Dendritic cell treated with granulocyte-macrophage colony-stimulating factor and Interleukin-4, amounts not matched to agents 40 ng/mL and 50 ng/mL, for 4 days (primary cell): Measurements from ENCODE around the gene TTC8.
"Not testable (repeated sequence)": the region's sequence is repeated elsewhere in the genome, so short reads cannot be mapped to it uniquely, and the experiment has no call there.

ENCODE experiments used
- H3K27ac Mint-ChIP-seq: one replicate; pipeline ENCODE4 v1.8.0; 2022; ENCODE audit warnings: mild to moderate bottlenecking, mixed read lengths
- H3K27me3 Mint-ChIP-seq: one replicate; pipeline ENCODE4 v1.8.0; 2022; ENCODE audit warnings: mild to moderate bottlenecking, mixed read lengths
- H3K36me3 Mint-ChIP-seq: one replicate; pipeline ENCODE4 v1.8.0; 2022; ENCODE audit warnings: low read depth, mixed read lengths
- H3K4me1 Mint-ChIP-seq: one replicate; pipeline ENCODE4 v1.8.0; 2022; ENCODE audit warnings: low read depth, mixed read lengths
- H3K4me3 Mint-ChIP-seq: one replicate; pipeline ENCODE4 v1.8.0; 2022; ENCODE audit warnings: mild to moderate bottlenecking, moderate library complexity, mixed read lengths
- H3K9me3 Mint-ChIP-seq: one replicate; pipeline ENCODE4 v1.8.0; 2022; ENCODE audit warnings: mixed read lengths
- intact Hi-C: fragments of 100-400 bp; cut with micrococcal nuclease; formaldehyde crosslinking; loops from one replicate; pipeline ENCODE4 v1.15.0; 2022

TTC8 gene

DNA sequence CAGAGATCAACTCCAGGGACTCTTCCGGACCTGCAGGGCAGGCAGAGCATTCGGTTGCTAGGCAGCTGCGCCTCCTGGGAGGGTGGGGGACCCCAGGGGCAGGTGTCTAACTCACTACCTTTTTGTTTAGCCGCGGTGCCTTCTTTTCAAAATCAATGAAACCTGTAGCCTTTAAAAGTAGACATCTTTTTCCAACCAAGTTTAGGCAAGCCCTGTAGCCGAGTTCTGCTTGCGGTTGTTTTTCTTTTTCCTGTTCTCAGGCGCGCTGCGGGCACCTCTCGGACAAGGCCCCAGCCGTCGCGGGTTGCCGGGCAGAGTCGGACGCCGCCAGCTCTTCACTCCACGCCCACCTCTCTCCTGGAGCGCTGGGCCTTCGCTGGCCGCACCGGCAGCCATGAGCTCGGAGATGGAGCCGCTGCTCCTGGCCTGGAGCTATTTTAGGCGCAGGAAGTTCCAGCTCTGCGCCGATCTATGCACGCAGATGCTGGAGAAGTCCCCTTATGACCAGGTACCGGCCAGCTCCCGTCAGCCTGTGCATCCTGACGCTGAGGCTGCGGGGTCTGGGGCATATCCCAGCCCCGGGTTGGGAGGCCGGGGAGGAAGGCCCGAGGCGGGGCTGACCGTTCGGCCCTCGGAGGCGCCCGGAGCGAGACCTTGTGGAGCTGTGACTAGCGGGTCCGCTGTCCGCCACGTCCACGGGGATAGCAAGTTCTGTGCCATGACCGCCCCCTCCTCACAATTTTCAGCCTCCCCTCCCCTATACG lies at the start of gene TTC8:
TSS of gene TTC8 (plus strand) at position 338 of the 764 bp plus-strand sequence. CDS start at position 395, 57 bp downstream.
- peaks cover 6% of the 10 kb centered on the region for H3K36me3 Mint-ChIP-seq
- peak within 1 kb of the TSS; percentile 99 for H3K27ac Mint-ChIP-seq
- peaks cover 20% of the 10 kb centered on the region for H3K4me1 Mint-ChIP-seq
- H3K27me3 Mint-ChIP-seq, result peaks cover 3% of the 10 kb centered on the region
- H3K9me3 Mint-ChIP-seq, result no peaks in the 10 kb centered on the region
- peak within 1 kb of the TSS; percentile 90 for H3K4me3 Mint-ChIP-seq
- intact Hi-C loops, result loop anchor here (5.0 kb wide), 1 partner anchor 32 kb away; the partner anchor contains the start of gene EML5

DNA sequence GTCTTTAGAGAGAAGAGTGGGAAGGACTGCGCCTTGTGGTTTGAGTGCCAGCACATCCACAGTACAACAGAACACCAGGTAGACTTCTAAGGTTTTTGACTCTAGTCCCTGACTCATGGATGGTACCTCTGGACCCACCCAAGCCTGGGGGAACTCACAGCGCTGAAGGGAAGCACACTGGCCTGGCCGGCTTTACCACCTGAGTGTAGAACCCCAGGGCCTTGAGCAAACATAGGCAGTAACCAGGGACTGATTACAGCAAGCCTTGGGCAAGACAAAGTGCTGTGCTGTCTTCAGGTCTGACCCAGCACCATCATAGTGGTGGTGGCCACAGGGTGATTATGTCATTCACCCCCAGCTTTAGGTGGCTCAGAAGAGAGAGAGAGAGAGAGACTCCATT lies 48.9 kb upstream of the TTC8 start:
- H3K27ac Mint-ChIP-seq, result no peak overlapping the region
- no peak overlapping the region for H3K4me3 Mint-ChIP-seq
- no peaks in the 10 kb centered on the region for H3K27me3 Mint-ChIP-seq
- intact Hi-C loops, result no loop called here
- no peaks in the 10 kb centered on the region for H3K36me3 Mint-ChIP-seq
- H3K9me3 Mint-ChIP-seq, result no peaks in the 10 kb centered on the region
- H3K4me1 Mint-ChIP-seq, result no peaks in the 10 kb centered on the region

DNA sequence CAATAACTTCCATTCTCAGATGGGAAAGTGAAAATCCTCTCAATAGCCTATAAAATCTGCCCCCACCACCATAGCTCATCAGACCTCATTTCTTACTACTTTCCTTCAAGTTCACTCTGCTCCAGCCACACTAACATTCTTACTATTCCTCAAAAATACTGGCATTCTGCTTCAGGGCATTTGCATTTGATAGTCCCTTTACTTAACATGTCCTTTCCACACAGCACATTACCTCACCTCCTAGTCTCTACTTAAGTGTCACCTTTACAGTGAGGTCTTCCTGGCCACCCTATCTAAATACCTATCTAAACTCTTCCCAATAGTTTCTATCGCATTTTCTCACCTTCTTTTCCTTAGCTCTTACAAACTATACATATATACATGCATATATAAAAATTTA lies 38.5 kb upstream of the TTC8 start:
- Mint-ChIP-seq H3K36me3 (no peaks in the 10 kb centered on the region), H3K4me1 (no peaks in the 10 kb centered on the region), H3K9me3 (peaks cover 33% of the 10 kb centered on the region), H3K4me3 (no peak overlapping the region), H3K27me3 (peaks cover 23% of the 10 kb centered on the region), H3K27ac (no peak overlapping the region)
- intact Hi-C loops, result no loop called here

DNA sequence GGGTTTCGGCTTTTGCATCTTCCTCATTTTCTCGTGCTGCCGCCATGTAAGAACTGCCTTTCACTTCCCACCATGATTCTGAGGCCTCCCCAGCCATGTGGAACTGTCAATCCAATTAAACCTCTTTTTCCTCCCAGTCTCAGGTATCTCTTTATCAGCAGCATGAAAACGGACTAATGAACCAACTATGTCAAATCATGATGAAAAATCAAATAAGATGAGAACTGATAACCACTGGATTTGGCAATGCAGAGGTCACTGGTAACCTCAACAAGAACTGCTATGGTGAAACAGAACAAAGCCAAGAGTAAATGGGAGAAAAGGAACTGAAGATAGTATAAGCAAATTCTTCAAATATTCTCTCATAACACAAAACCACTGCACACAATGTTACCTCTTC lies 37.7 kb upstream of the TTC8 start:
- intact Hi-C loops, result no loop called here
- Mint-ChIP-seq H3K4me3 (no peak overlapping the region), H3K36me3 (no peaks in the 10 kb centered on the region), H3K27ac (no peak overlapping the region), H3K4me1 (peaks cover under 1% of the 10 kb centered on the region), H3K27me3 (peaks cover 31% of the 10 kb centered on the region), H3K9me3 (peaks cover 29% of the 10 kb centered on the region)

DNA sequence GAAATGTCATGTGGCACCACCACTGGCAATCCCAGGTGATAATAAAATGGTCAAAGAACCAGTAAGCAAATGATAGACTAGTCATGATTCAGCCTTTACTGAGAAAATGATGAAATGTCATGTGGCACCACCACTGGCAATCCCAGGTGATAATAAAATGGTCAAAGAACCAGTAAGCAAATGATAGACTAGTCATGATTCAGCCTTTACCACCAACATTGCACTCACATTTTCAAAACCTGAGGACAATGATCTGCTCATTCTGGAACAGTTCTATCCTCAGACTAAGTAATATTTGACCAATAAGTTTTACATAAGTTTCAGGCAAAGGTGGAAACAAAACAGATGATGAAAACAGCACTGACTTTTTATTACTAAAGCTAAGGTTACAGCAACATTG lies 34.9 kb upstream of the TTC8 start:
- peaks cover 48% of the 10 kb centered on the region for H3K27me3 Mint-ChIP-seq
- H3K36me3 Mint-ChIP-seq, H3K9me3 Mint-ChIP-seq, H3K4me1 Mint-ChIP-seq, H3K27ac Mint-ChIP-seq, H3K4me3 Mint-ChIP-seq, intact Hi-C loops: not testable (repeated sequence)

DNA sequence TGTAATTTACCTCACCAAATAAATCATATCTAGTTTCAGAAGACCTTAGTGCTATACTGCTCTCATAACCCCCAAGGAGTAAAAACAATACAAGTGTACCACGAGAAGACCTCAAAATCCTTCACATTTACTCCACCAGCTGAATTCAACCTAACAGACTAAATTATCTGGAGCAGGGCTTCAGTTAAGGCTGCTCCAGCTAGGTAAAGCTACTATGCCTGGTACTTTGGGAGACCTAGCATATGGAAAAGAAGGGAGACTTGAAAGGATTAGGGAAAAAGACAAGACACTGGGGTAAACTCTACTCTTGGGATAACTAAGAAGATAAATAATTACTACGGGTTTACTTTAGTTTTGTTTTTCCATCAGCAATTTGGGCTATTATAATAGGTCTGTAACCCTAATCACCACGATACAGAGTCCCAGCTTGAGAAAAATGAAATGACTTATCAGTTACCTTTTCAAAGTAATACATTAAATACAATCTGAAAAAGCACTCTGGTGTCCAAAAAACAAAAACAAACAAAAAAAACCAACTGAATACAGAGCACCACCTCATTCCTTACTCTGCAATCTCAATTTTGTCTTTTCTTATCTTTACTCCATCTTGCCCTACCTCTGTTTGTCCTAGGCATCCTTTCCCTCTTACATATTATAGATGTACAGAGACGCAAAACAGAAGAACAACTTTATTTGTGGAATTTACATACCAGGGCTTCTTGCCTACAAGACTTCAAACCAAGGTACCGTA lies 33.8 kb upstream of the TTC8 start:
- no peak overlapping the region for H3K27ac Mint-ChIP-seq
- intact Hi-C loops, result loop anchor here (5.0 to 10.0 kb wide), 2 partner anchors 37 to 126 kb away; no protein-coding TSS in a partner anchor

DNA sequence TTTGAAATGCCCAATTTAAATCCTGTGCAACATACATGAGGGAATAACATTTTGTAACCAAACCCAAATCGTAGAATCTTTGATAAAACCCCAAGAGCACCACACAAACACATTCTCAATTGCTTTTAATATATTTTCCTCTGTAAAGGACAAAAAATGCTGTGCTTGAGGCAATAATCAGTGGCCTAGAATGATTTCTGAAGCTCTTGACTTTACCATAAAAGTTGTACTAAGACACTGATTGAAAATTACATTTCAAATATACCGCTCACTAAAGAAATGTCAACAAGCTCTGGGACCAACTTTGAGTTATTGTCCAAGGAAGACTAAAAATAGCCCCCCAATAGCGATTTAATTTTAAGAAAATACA lies 33.2 kb upstream of the TTC8 start:
- H3K4me3 Mint-ChIP-seq, result no peak overlapping the region
- intact Hi-C loops, result loop anchor here (5.0 to 10.0 kb wide), 2 partner anchors 36 to 126 kb away; no protein-coding TSS in a partner anchor
- no peak overlapping the region for H3K27ac Mint-ChIP-seq
- H3K36me3 Mint-ChIP-seq, result no peaks in the 10 kb centered on the region
- H3K27me3 Mint-ChIP-seq, result peaks cover 47% of the 10 kb centered on the region
- H3K4me1 Mint-ChIP-seq, result peaks cover 6% of the 10 kb centered on the region
- peaks cover 8% of the 10 kb centered on the region for H3K9me3 Mint-ChIP-seq

More for the DNA sequence above, 33.8 kb upstream of the TTC8 start:
- H3K4me1 Mint-ChIP-seq, result peaks cover 6% of the 10 kb centered on the region
- no peaks in the 10 kb centered on the region for H3K36me3 Mint-ChIP-seq
- peaks cover 48% of the 10 kb centered on the region for H3K27me3 Mint-ChIP-seq
- peaks cover 8% of the 10 kb centered on the region for H3K9me3 Mint-ChIP-seq
- H3K4me3 Mint-ChIP-seq, result no peak overlapping the region

DNA sequence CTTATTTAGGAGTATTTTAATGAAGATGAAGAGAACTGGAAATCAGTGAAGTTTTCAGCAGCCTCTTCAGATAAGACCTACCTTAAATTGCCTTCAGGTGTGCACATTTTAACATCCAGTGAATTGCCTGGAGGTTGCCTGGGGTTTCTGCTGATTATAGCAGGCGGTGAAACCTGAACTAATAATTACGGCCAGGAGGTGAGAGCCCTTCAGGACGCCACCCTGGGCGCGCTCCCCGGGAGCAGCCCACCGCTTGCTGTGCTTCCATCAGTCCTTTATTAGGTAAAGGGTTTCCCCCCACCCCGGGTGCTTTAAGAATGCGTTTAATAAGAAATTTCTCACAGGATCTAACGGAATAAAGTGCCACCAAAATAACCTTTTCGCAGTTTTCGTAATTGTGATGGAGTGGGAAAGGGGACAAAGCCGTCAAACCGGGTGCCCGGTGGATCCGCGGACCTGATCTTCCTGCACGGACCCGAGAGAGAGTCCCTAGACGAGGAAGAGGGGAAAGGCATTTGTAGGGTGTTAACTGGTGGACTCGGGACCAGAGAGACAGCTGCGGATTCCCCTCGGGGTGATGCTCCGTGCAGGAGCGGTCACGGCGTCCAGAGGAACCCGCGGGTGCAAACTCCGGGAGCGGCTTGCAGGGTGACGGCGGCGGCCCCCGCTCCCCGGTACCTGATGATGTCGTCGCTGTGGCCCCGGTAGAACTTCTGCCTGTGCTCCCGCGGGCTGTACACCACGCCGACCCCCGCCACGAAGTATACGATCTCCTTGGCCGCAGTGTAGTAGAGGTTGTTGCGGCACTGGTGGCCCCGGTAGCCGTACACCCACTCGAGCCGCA lies 32.6 kb upstream of the TTC8 start:
- intact Hi-C loops, result loop anchor here (5.0 to 10.0 kb wide), 2 partner anchors 35 to 127 kb away; no protein-coding TSS in a partner anchor
- Mint-ChIP-seq H3K36me3 (no peaks in the 10 kb centered on the region), H3K4me1 (peaks cover 6% of the 10 kb centered on the region), H3K27ac (no peak overlapping the region), H3K9me3 (peaks cover 2% of the 10 kb centered on the region), H3K4me3 (peak overlapping the region; percentile 67), H3K27me3 (peaks cover 46% of the 10 kb centered on the region)

DNA sequence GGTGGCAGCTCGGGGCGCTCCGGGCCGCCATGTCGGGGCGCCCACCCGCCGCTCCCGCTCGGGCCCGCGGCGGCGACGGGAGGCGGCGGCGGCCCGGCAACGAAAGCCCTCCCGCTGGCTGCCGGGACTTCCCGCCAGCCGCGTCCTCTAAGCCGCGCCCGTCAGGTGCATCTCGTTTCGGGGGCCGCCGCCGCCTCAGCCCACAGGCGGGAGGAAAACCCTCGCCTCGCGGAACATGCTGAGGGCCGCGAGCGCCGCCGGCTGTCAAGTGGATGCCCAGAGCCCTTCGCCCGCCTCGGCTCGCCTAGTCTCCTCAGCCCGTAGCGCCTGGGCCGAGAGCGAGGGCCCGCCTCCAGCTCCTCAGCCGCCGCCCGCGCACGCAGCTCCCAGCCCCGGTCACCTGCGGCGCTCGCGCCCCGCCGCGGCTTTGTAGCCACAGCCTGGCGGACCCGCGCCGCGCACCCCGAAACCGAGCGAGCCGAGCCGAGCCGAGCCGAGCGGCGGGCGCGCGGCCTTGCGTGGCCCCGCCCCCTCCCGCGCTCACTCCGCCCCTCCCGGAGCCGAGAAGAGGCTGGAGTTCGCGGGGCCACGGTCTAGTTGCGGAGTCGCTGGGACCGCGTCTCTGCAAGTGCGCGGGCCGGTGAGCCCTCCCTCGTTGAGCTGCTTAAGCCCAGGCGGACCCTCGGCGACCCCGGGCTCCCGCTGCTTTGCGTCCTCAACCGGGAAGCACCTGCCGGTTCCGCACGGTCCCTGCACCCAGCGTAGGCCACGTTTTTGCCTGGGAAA lies 31.8 kb upstream of the TTC8 start, which contains the start of gene EML5:
TSS of gene EML5 (minus strand) at position 481 of the 786 bp plus-strand sequence. CDS start at position 31, 450 bp downstream.
- Mint-ChIP-seq H3K9me3 (no peaks in the 10 kb centered on the region), H3K27ac (no peak within 1 kb of the TSS), H3K27me3 (peaks cover 47% of the 10 kb centered on the region), H3K4me3 (peak within 1 kb of the TSS; percentile 78), H3K36me3 (no peaks in the 10 kb centered on the region), H3K4me1 (peaks cover 6% of the 10 kb centered on the region)
- intact Hi-C loops, result loop anchor here (5.0 to 10.0 kb wide), 2 partner anchors 35 to 128 kb away; no protein-coding TSS in a partner anchor

DNA sequence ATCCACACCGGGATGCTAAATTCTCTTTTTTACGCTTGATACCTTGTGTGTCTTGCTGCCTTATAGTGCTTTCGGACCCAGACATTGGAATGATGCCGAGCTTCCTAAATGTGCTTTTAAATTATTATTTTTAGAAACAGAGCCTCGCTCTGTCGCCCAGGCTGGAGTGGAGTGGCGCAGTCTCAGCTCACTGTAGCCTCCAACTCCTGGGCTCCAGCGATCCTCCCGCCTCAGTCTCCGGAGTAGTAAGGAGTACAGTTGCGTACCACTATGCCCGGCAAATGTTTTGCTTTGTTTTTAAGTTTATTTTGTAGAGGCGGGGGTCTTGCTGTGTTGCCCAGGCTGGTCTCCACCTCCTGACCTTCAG lies 31.2 kb upstream of the TTC8 start:
- intact Hi-C loops, result loop anchor here (5.0 to 10.0 kb wide), 2 partner anchors 34 to 128 kb away; no protein-coding TSS in a partner anchor
- Mint-ChIP-seq H3K36me3 (no peaks in the 10 kb centered on the region), H3K4me1 (peaks cover 6% of the 10 kb centered on the region), H3K27me3 (peaks cover 50% of the 10 kb centered on the region), H3K27ac (no peak overlapping the region), H3K4me3 (peak overlapping the region; percentile 78), H3K9me3 (no peaks in the 10 kb centered on the region)

DNA sequence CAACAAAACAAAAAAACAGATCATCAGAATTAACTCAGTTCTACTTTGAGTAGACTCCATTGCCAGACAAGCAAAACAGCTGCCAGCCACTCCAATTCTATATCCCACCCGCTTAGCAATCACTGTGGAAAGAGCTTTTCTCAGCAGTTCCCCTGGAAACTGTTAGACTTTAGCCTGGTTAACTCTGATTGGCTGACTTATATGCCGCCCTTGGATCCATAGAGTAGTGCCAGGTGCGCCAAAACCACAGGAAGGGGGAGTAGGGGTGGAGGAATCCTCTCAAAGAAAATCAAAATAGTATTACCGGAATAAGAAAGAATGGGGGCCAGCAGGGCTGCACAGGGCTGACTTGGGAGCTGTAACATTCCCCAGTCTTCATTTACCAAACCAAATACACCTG lies 26.3 kb upstream of the TTC8 start:
- Mint-ChIP-seq H3K4me3 (no peak overlapping the region), H3K27ac (no peak overlapping the region), H3K4me1 (no peaks in the 10 kb centered on the region), H3K36me3 (no peaks in the 10 kb centered on the region), H3K27me3 (peaks cover 31% of the 10 kb centered on the region), H3K9me3 (no peaks in the 10 kb centered on the region)
- intact Hi-C loops, result loop anchor here (10.0 kb wide), 1 partner anchor 133 kb away; no protein-coding TSS in a partner anchor

DNA sequence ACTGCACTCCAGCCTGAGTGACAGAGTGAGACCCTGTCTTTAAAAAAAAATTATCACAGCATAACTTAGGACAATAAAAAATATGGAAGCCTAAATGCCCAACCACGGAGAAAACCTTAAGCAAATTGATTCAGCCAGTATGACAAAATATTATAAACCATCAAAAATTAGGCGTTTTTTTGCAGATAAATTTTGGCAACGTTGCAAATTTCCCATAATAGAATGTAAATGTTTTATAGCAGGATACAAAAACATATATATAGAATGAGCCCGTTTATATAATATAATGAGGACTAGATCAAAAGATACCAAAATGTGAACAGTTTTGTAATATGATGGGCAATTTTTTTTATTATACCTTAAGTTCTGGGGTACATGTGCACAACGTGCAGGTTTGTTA lies 24.9 kb upstream of the TTC8 start:
- H3K9me3 Mint-ChIP-seq, result no peaks in the 10 kb centered on the region
- no peak overlapping the region for H3K4me3 Mint-ChIP-seq
- no peak overlapping the region for H3K27ac Mint-ChIP-seq
- peaks cover 24% of the 10 kb centered on the region for H3K27me3 Mint-ChIP-seq
- H3K36me3 Mint-ChIP-seq, result no peaks in the 10 kb centered on the region
- intact Hi-C loops, result loop anchor here (10.0 kb wide), 1 partner anchor 135 kb away; no protein-coding TSS in a partner anchor
- peaks cover 5% of the 10 kb centered on the region for H3K4me1 Mint-ChIP-seq

DNA sequence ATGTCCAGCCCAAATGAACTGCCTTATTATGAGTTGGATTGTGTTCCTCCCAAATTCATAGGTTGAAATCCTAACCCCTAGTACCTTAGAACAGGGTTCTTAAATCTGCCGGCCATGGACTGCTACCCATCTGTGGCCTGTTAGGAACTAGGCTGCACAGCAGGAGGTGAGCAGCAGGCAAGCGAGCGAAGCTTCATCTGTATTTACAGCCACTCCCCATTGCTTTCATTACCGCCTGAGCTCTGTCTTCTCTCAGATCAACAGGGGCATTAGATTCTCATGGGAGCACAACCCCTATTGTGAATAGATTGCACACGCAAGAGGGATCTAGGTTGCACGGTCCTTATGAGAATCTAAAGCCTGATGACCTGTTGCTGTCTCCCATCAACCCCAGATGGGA lies 21.9 kb upstream of the TTC8 start:
- peaks cover 5% of the 10 kb centered on the region for H3K4me1 Mint-ChIP-seq
- H3K27me3 Mint-ChIP-seq, result peaks cover 19% of the 10 kb centered on the region
- H3K36me3 Mint-ChIP-seq, result no peaks in the 10 kb centered on the region
- no peak overlapping the region for H3K27ac Mint-ChIP-seq
- H3K4me3 Mint-ChIP-seq, result no peak overlapping the region
- intact Hi-C loops, result no loop called here
- no peaks in the 10 kb centered on the region for H3K9me3 Mint-ChIP-seq
